K562 (cell line): ENCODE data around the gene DLG3. TPM values are rescaled to one million over a fixed set of nuclear protein-coding genes. Genes with fewer than 3 reads are reported as not detected.

Source experiments
- ATAC-seq: fragments of 200-7000 bp; cut with Tn5 transposase; 3 replicates; pipeline ENCODE4 v1.9.1; 2020; ENCODE audit warnings: moderate library complexity
- BruUV-seq: library from RNA; stranded (reverse); fragments of 400-500 nt; replicated peaks from 2 replicates; lab custom pipeline; 2021; lab: Mats Ljungman, UMichigan
- CTCF ChIA-PET: fragments of 300-600 bp; formaldehyde crosslinking; extraction: SDS; loops from one replicate; lab custom pipeline; 2021; ENCODE audit warnings: low intra/inter-chr PET ratio; lab: Yijun Ruan, JAX
- POLR2A ChIA-PET: fragments of 300-600, 350-650 bp; sonication (Branson Sonifier 250); formaldehyde crosslinking; extraction: SDS; loops from one replicate; lab custom pipeline; 2021; ENCODE audit warnings: antibody characterized with exemption, inconsistent platforms; lab: Yijun Ruan, JAX
- DNase-seq, 4 experiments: peaks; one replicate each; pipeline versions ENCODE4 v3.0.0 to v3.0.0-alpha.2; 2011 to 2018; ENCODE audit warnings: low spot score in 3 of 4, mixed read lengths in 3 of 4; ENCODE audit errors: extremely low read depth in 1 of 4
- FAIRE-seq: peaks from 2 replicates; lab custom pipeline; 2011; peaks lifted over from hg19 to GRCh38; lab: Jason Lieb, UNC
- H2AFZ ChIP-seq: 2 replicates; pipeline ENCODE4 v1.6.0; 2011; ENCODE audit warnings: low read depth, low read length, control low read depth, inconsistent platforms
- H3K27ac ChIP-seq: fragments of 200-600 bp; 3 replicates; pipeline ENCODE4 v1.8.0; 2011; ENCODE audit warnings: low read depth, mild to moderate bottlenecking, control low read depth, inconsistent platforms, low read length, moderate library complexity, mixed read lengths; ENCODE audit errors: extremely low read depth
- H3K27me3 ChIP-seq, 2 experiments: fragments of 300-600 bp in 1 of 2; 2 replicates in 1 of 2; 3 replicates in 1 of 2; pipeline versions ENCODE4 v1.6.0 to v1.8.0; 2011; ENCODE audit warnings: inconsistent platforms in 2 of 2, low read length in 2 of 2, mild to moderate bottlenecking in 1 of 2, mixed read lengths in 1 of 2, moderate library complexity in 1 of 2; ENCODE audit not compliant: control insufficient read depth in 2 of 2, insufficient read depth in 2 of 2
- H3K36me3 ChIP-seq: fragments of 300-600 bp; 3 replicates; pipeline ENCODE4 v1.8.0; 2011; ENCODE audit warnings: mild to moderate bottlenecking, low read length, inconsistent platforms; ENCODE audit not compliant: control insufficient read depth, insufficient read depth
- H3K4me1 ChIP-seq, 2 experiments: fragments of 200-600 bp in 1 of 2; replicated peaks in 1 of 2; 2 replicates in 1 of 2; 3 replicates in 1 of 2; pipeline versions ENCODE4 v1.5.1 to v1.8.0; 2011; ENCODE audit warnings: inconsistent platforms in 2 of 2, low read length in 2 of 2, mild to moderate bottlenecking in 1 of 2, mixed read lengths in 1 of 2, moderate library complexity in 1 of 2; ENCODE audit not compliant: control insufficient read depth in 2 of 2, insufficient read depth in 2 of 2
- H3K4me2 ChIP-seq: 2 replicates; pipeline ENCODE4 v1.6.1; 2011; ENCODE audit warnings: low read length, control low read depth, inconsistent platforms, mixed read lengths; ENCODE audit not compliant: insufficient read depth
- H3K4me3 ChIP-seq: fragments of 200-600 bp; sonication (generic), shearing (Covaris generic); 2 replicates; pipeline ENCODE4 v1.5.1; 2016; ENCODE audit warnings: control low read depth, inconsistent platforms
- H3K79me2 ChIP-seq: fragments of 200-600 bp; 3 replicates; pipeline ENCODE4 v1.8.0; 2011; ENCODE audit warnings: low read length, inconsistent platforms; ENCODE audit not compliant: control insufficient read depth, insufficient read depth
- H3K9ac ChIP-seq, 2 experiments: 2 replicates each; pipeline versions ENCODE4 v1.6.0 to v1.6.1; 2011; ENCODE audit warnings: low read depth in 2 of 2, low read length in 2 of 2, control low read depth in 1 of 2, inconsistent platforms in 1 of 2, mild to moderate bottlenecking in 1 of 2, mixed read lengths in 1 of 2; ENCODE audit not compliant: insufficient read depth in 1 of 2
- H3K9me1 ChIP-seq: one replicate; pipeline ENCODE4 v1.6.0; 2011; ENCODE audit warnings: inconsistent platforms, mild to moderate bottlenecking, low read length, moderate library complexity; ENCODE audit not compliant: control insufficient read depth, insufficient read depth
- H3K9me3 ChIP-seq: replicated peaks from 2 replicates; pipeline ENCODE4 v1.5.1; 2011; ENCODE audit warnings: low read depth, low read length, inconsistent platforms; ENCODE audit not compliant: control insufficient read depth, insufficient read depth
- H4K20me1 ChIP-seq: replicated peaks from 2 replicates; pipeline ENCODE4 v1.6.1; 2011; ENCODE audit warnings: low read length, inconsistent platforms, mixed read lengths; ENCODE audit not compliant: control insufficient read depth, insufficient read depth
- GATA2 ChIP-seq: sonication (generic); formaldehyde crosslinking; IDR thresholded peaks from 2 replicates; pipeline ENCODE4 v1.4.0; 2020; ENCODE audit warnings: mild to moderate bottlenecking, missing genetic modification reagents
- HDAC2 ChIP-seq: fragments of 450-650 bp; IDR thresholded peaks from 2 replicates; pipeline ENCODE4 v1.6.1; 2016; ENCODE audit warnings: mild to moderate bottlenecking
- HIVEP1 ChIP-seq: fragments of 250-450 bp; sonication (Bioruptor Pico); IDR thresholded peaks from 2 replicates; pipeline ENCODE4 v1.4.0; 2020; ENCODE audit warnings: mild to moderate bottlenecking
- JUNB ChIP-seq: fragments of 450-650 bp; formaldehyde crosslinking; conservative IDR thresholded peaks from 2 replicates; pipeline ENCODE4 v1.4.0; 2020; ENCODE audit warnings: mild to moderate bottlenecking
- NFRKB ChIP-seq: fragments of 450-650 bp; IDR thresholded peaks from 2 replicates; pipeline ENCODE4 v1.6.1; 2016; ENCODE audit warnings: low read depth
- RBM25 ChIP-seq: fragments of 200-400 bp; formaldehyde crosslinking; IDR thresholded peaks from 2 replicates; pipeline ENCODE4 v1.6.1; 2018; ENCODE audit warnings: low read length, low read depth, moderate library complexity; ENCODE audit not compliant: severe bottlenecking
- RFX5 ChIP-seq: IDR thresholded peaks from 2 replicates; pipeline ENCODE4 v1.6.1; 2011; ENCODE audit warnings: low read depth, mild to moderate bottlenecking, improper control_type of control experiment, low read length
- SMAD1 ChIP-seq: fragments of 150-350 bp; IDR thresholded peaks from 2 replicates; pipeline ENCODE4 v1.6.1; 2014; ENCODE audit warnings: low read length, low read depth; ENCODE audit not compliant: partially characterized antibody
- TAF15 ChIP-seq: fragments of 200-400 bp; formaldehyde crosslinking; IDR thresholded peaks from 2 replicates; pipeline ENCODE4 v1.6.1; 2017; ENCODE audit warnings: mild to moderate bottlenecking, low read depth, low read length, moderate library complexity
- WGBS: fragments of 100-300 bp; shearing (Covaris generic); methylation state at CpG from one replicate; pipeline ENCODE4 v1.1.6; 2016; ENCODE audit warnings: low coverage, mixed read lengths; ENCODE audit not compliant: insufficient coverage; ENCODE audit errors: missing lambda C conversion rate; 5-methylcytosine and 5-hydroxymethylcytosine counted together
- in situ Hi-C: fragments of 300-500 bp; cut with MboI; formaldehyde crosslinking; loops from 4 replicates; pipeline ENCODE4 v1.15.0; 2018; ENCODE audit warnings: inconsistent platforms, mixed read lengths
- intact Hi-C: fragments of 100-400 bp; cut with micrococcal nuclease; formaldehyde crosslinking; loops from 2 replicates; pipeline ENCODE4 v1.14.2; 2022
- polyA plus RNA-seq, 8 experiments: library from polyadenylated mRNA; depleted of rRNA in 4 of 8; stranded (reverse) in 5 of 8; unstranded in 3 of 8; fragments of >200 nt; fragmentation: Nextera tagmentation in 2 of 8; fragmentation: Illumina TruSeq in 1 of 8; extraction: Ambion mirVana in 2 of 8; extraction: Trizol in 1 of 8; gene quantifications; 2 replicates each; pipeline versions ENCODE4 v1.2.1 to v1.2.3, GENCODE V29; 2011 to 2014; ENCODE audit warnings: inconsistent platforms in 1 of 8, missing spikeins in 1 of 8
- total RNA-seq, 7 experiments: library from RNA; depleted of rRNA in 6 of 7; stranded (reverse); fragments of >200 nt in 6 of 7; fragmentation: Illumina TruSeq in 2 of 7; extraction: Trizol in 2 of 7; gene quantifications; 2 replicates each; pipeline versions ENCODE4 v1.2.1 to v1.2.3, GENCODE V29; 2011 to 2021; ENCODE audit warnings: low replicate concordance in 1 of 7
- TF ChIP-seq, protein P1 (sequence below): fragments of 250-450 bp; sonication (Bioruptor Pico); IDR thresholded peaks from 2 replicates; pipeline ENCODE4 v1.9.0; 2021; ENCODE audit warnings: mild to moderate bottlenecking, inconsistent platforms
- TF ChIP-seq, protein P2 (sequence below), 2 experiments: IDR thresholded peaks; 2 replicates each; pipeline ENCODE4 v1.6.1; 2011; ENCODE audit warnings: borderline replicate concordance in 1 of 2, control low read depth in 1 of 2, low read depth in 1 of 2, low read length in 1 of 2, mild to moderate bottlenecking in 1 of 2, mixed read lengths in 1 of 2, moderate library complexity in 1 of 2; ENCODE audit not compliant: insufficient read depth in 1 of 2, insufficient read length in 1 of 2, poor library complexity in 1 of 2, severe bottlenecking in 1 of 2; ENCODE audit errors: extremely low read depth in 1 of 2

DLG3 gene
- total and polyA plus RNA-seq, 9 of the 15 experiments (the other 6 are each of a cell fraction or from before 2014, with no cell fraction given), result 3.1 to 15.7 (median 8.8) TPM

DNA sequence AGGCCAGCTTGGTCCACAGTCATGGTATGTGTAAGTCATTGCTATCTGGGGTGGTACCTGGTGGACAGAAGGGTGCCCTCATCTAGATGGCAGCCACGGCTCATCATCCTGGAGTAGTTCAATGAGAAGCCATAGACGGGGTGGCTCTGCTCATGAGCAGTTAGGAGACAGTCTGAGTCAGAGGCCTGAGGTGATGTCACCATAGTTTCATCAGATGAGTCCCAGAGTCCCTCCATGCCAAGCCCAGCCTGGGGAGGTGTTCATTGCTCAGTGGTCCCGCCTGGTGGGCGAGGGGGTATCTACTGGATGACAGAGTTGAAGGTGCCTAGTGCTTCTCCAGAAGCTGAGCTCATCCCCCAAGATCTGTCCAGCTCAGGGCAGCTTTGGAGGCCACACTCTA is 49.8 kb downstream of the DLG3 start (continued):
- TF ChIP-seq RFX5, result no peak

DNA sequence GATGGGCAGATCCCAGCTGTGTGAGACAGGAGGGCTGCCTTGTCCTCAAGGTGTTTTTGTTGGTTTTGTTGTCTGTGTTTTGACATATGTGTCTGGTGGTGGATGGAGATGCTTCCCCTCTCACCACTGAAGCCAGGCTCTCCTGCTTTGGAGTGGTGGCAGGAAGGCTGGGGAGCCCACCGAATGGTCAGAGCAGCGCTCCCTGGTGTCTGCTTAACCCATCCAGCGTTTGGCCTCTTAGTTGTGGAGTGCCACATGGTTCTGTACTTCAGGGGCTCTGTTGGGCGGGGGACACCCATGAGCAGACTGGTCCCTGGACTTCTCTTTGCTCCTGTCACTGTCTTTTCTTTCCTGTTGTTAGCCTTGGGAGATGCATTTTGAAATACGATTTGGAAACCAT is 51.9 kb downstream of the DLG3 start:
- no peak overlapping the region for H3K4me3 ChIP-seq
- CTCF ChIA-PET, result no interaction called here
- H3K9ac ChIP-seq, result no peak overlapping the region
- 30% methylated on average over 4 of the region's 5 CpGs for WGBS
- no peak overlapping the region for H3K27ac ChIP-seq
- no peaks in the 10 kb centered on the region for H3K9me3 ChIP-seq
- FAIRE-seq (no peak), DNase-seq (no peak), ATAC-seq (no peak)
- H4K20me1 ChIP-seq, result no peaks in the 10 kb centered on the region
- BruUV-seq, result no TSS peak
- H2AFZ ChIP-seq, result no peak overlapping the region
- no peak overlapping the region for H3K4me2 ChIP-seq
- no peaks in the 10 kb centered on the region for H3K79me2 ChIP-seq
- intact Hi-C loops (no loop called here), in situ Hi-C loops (no loop called here)
- no peaks in the 10 kb centered on the region for H3K4me1 ChIP-seq
- no peaks in the 10 kb centered on the region for H3K27me3 ChIP-seq
- no peaks in the 10 kb centered on the region for H3K9me1 ChIP-seq
- TF ChIP-seq JUNB (CRISPR knock-in tag) (no peak), HIVEP1 (CRISPR knock-in tag) (no peak), GATA2 (CRISPR knock-in tag) (no peak), NFRKB (no peak), HDAC2 (no peak), RBM25 (no peak), TAF15 (no peak), SMAD1 (no peak)
- TF ChIP-seq, protein P1, sequence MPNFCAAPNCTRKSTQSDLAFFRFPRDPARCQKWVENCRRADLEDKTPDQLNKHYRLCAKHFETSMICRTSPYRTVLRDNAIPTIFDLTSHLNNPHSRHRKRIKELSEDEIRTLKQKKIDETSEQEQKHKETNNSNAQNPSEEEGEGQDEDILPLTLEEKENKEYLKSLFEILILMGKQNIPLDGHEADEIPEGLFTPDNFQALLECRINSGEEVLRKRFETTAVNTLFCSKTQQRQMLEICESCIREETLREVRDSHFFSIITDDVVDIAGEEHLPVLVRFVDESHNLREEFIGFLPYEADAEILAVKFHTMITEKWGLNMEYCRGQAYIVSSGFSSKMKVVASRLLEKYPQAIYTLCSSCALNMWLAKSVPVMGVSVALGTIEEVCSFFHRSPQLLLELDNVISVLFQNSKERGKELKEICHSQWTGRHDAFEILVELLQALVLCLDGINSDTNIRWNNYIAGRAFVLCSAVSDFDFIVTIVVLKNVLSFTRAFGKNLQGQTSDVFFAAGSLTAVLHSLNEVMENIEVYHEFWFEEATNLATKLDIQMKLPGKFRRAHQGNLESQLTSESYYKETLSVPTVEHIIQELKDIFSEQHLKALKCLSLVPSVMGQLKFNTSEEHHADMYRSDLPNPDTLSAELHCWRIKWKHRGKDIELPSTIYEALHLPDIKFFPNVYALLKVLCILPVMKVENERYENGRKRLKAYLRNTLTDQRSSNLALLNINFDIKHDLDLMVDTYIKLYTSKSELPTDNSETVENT, result no peak
- TF ChIP-seq, protein P2, sequence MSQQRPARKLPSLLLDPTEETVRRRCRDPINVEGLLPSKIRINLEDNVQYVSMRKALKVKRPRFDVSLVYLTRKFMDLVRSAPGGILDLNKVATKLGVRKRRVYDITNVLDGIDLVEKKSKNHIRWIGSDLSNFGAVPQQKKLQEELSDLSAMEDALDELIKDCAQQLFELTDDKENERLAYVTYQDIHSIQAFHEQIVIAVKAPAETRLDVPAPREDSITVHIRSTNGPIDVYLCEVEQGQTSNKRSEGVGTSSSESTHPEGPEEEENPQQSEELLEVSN (IDR thresholded peaks at IDR 0.05; ENCODE audit: borderline replicate concordance in 1 of 2, extremely low read depth in 1 of 2, insufficient read depth in 1 of 2, insufficient read length in 1 of 2, low read depth in 1 of 2, low read length in 1 of 2, poor library complexity in 1 of 2, severe bottlenecking in 1 of 2), result no peak
- H3K36me3 ChIP-seq, result no peaks in the 10 kb centered on the region
- POLR2A ChIA-PET, result no interaction called here
